Central memory CD8-positive, alpha-beta T cell (primary cell): Measurements from ENCODE around the gene RUNX2.
"Not testable (repeated sequence)": the region's sequence is repeated elsewhere in the genome, so short reads cannot be mapped to it uniquely, and the experiment has no call there.

ENCODE experiments used
- ATAC-seq: fragments of 150-1000 bp; cut with Tn5 transposase; replicated peaks from 2 replicates; pipeline ENCODE4 v1.10.0; 2022; ENCODE audit warnings: mild to moderate bottlenecking, moderate FRiP score, moderate number of reproducible peaks; ENCODE audit not compliant: poor library complexity, severe bottlenecking; ENCODE audit errors: extremely low read depth
- DNase-seq, 2 donors: peaks; one replicate each; pipeline ENCODE4 v3.0.0; 2021; ENCODE audit warnings: low spot score in 2 of 2
- H3K27ac Mint-ChIP-seq: one replicate; pipeline ENCODE4 v1.8.0; 2022; ENCODE audit warnings: low read depth, mild to moderate bottlenecking, moderate library complexity, mixed read lengths
- H3K27me3 Mint-ChIP-seq: one replicate; pipeline ENCODE4 v1.8.0; 2022; ENCODE audit warnings: mixed read lengths
- H3K36me3 Mint-ChIP-seq: one replicate; pipeline ENCODE4 v1.8.0; 2022; ENCODE audit warnings: mild to moderate bottlenecking, moderate library complexity, mixed read lengths; ENCODE audit not compliant: insufficient read depth
- H3K4me1 Mint-ChIP-seq: one replicate; pipeline ENCODE4 v1.8.0; 2022; ENCODE audit warnings: mixed read lengths
- H3K4me3 Mint-ChIP-seq: one replicate; pipeline ENCODE4 v1.8.0; 2022; ENCODE audit warnings: mild to moderate bottlenecking, moderate library complexity, mixed read lengths
- H3K9me3 Mint-ChIP-seq: one replicate; pipeline ENCODE4 v1.8.0; 2022; ENCODE audit warnings: mixed read lengths

The RUNX2 gene

DNA sequence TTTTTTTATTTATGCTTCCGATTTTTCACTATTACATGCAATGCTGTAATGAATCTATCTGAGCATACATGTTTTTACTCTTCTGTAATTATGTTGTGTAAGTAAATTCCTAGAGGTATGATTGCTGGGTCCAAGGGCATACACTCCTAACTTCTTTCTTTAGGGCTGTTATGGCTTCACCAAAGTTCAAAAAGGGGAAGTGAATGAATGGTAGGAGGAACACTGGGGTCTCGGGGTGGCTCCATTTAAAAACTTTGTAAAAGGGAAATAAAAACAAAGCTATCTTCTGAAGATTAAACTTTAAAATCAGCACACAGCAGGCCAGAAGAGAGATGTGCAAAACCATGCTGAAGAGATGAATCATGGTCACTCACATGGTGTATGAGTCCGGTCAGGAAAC lies 338.7 kb downstream of the RUNX2 start:
- Mint-ChIP-seq H3K4me1 (peaks cover 16% of the 10 kb centered on the region), H3K9me3 (no peaks in the 10 kb centered on the region), H3K4me3 (no peak overlapping the region), H3K27me3 (peaks cover 17% of the 10 kb centered on the region), H3K36me3 (no peaks in the 10 kb centered on the region), H3K27ac (no peak overlapping the region)
- ATAC-seq (no peak), DNase-seq (no peak)

DNA sequence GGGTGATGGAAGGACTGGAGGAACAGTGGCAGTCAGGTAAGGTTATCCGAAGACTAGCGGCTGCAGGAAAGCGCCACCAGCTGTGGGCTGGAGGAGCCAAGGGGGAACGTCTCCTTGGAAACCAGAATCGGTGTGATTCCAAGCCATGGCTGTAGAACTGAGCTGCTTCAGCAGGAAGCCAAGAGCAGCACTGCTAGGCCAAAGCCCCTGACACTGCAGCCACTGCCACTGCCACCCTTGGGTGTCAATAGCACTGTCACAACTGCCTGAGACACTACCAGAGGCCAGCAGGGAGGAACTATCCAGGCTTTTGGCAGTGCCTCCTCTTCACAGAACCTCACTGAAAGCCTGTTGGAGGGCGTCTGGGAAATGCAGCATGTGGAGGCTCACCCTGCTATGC lies 339.2 kb downstream of the RUNX2 start:
- Mint-ChIP-seq H3K4me3 (no peak overlapping the region), H3K27me3 (peaks cover 17% of the 10 kb centered on the region), H3K4me1 (peaks cover 16% of the 10 kb centered on the region), H3K9me3 (no peaks in the 10 kb centered on the region), H3K36me3 (no peaks in the 10 kb centered on the region), H3K27ac (no peak overlapping the region)
- ATAC-seq, result no peak
- no peak for DNase-seq

GRCh38 chr6:45667766-45668165 lies 339.6 kb downstream of the RUNX2 start:
- no peak for DNase-seq
- no peak overlapping the region for H3K27ac Mint-ChIP-seq
- no peak for ATAC-seq
- H3K9me3 Mint-ChIP-seq, result no peaks in the 10 kb centered on the region
- peaks cover 16% of the 10 kb centered on the region for H3K4me1 Mint-ChIP-seq
- peaks cover 17% of the 10 kb centered on the region for H3K27me3 Mint-ChIP-seq
- no peak overlapping the region for H3K4me3 Mint-ChIP-seq
- H3K36me3 Mint-ChIP-seq, result no peaks in the 10 kb centered on the region

GRCh38 chr6:45668705-45669104 lies 340.6 kb downstream of the RUNX2 start:
- H3K36me3 Mint-ChIP-seq, result no peaks in the 10 kb centered on the region
- DNase-seq (no peak), ATAC-seq (no peak)
- H3K4me1 Mint-ChIP-seq, result peaks cover 14% of the 10 kb centered on the region
- H3K27me3 Mint-ChIP-seq, result peaks cover 17% of the 10 kb centered on the region
- no peak overlapping the region for H3K4me3 Mint-ChIP-seq
- no peak overlapping the region for H3K27ac Mint-ChIP-seq
- no peaks in the 10 kb centered on the region for H3K9me3 Mint-ChIP-seq

DNA sequence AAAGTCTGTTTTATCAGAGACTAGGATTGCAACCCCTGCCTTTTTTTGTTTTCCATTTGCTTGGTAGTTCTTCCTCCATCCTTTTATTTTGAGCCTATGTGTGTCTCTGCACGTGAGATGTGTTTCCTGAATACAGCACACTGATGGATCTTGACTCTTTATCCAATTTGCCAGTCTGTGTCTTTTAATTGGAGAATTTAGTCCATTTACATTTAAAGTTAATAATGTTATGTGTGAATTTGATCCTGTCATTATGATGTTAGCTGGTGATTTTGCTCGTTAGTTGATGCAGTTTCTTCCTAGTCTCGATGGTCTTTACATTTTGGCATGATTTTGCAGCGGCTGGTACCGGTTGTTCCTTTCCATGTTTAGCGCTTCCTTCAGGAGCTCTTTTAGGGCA lies 345.0 kb downstream of the RUNX2 start:
- not testable (repeated sequence) for DNase-seq, H3K36me3 Mint-ChIP-seq, H3K27me3 Mint-ChIP-seq, H3K9me3 Mint-ChIP-seq, H3K4me3 Mint-ChIP-seq, ATAC-seq, H3K27ac Mint-ChIP-seq
- peaks cover 19% of the 10 kb centered on the region for H3K4me1 Mint-ChIP-seq

DNA sequence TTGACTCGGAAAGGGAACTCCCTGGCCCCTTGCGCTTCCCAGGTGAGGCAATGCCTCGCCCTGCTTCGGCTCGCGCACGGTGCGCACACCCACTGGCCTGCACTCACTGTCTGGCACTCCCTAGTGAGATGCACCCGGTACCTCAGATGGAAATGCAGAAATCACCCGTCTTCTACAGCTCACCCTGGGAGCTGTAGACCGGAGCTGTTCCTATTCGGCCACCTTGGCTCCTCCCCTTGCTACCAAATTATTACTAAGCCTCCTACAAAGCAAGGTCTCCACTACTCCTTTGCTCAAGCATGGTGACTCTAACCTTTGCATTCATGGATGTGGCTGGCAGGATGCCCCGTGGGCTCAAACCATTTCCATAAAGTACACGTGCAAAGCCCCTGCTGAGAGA lies 347.0 kb downstream of the RUNX2 start:
- not testable (repeated sequence) for H3K4me3 Mint-ChIP-seq, ATAC-seq, H3K36me3 Mint-ChIP-seq, DNase-seq, H3K27me3 Mint-ChIP-seq, H3K27ac Mint-ChIP-seq, H3K9me3 Mint-ChIP-seq
- peaks cover 31% of the 10 kb centered on the region for H3K4me1 Mint-ChIP-seq

- Mint-ChIP-seq H3K27me3 (no peaks in the 10 kb centered on the region), H3K9me3 (no peaks in the 10 kb centered on the region), H3K27ac (no peak overlapping the region), H3K4me3 (no peak overlapping the region), H3K36me3 (no peaks in the 10 kb centered on the region), H3K4me1 (peaks cover 31% of the 10 kb centered on the region)
- no peak for DNase-seq
- ATAC-seq, result no peak
Observed at GRCh38 chr6:45675634-45676033, 347.5 kb downstream of the RUNX2 start.

- Mint-ChIP-seq H3K9me3 (no peaks in the 10 kb centered on the region), H3K36me3 (no peaks in the 10 kb centered on the region), H3K27me3 (no peaks in the 10 kb centered on the region), H3K27ac (no peak overlapping the region), H3K4me3 (no peak overlapping the region), H3K4me1 (peaks cover 31% of the 10 kb centered on the region)
- ATAC-seq, result no peak
- no peak for DNase-seq
Observed at GRCh38 chr6:45676380-45676779, 348.2 kb downstream of the RUNX2 start.

DNA sequence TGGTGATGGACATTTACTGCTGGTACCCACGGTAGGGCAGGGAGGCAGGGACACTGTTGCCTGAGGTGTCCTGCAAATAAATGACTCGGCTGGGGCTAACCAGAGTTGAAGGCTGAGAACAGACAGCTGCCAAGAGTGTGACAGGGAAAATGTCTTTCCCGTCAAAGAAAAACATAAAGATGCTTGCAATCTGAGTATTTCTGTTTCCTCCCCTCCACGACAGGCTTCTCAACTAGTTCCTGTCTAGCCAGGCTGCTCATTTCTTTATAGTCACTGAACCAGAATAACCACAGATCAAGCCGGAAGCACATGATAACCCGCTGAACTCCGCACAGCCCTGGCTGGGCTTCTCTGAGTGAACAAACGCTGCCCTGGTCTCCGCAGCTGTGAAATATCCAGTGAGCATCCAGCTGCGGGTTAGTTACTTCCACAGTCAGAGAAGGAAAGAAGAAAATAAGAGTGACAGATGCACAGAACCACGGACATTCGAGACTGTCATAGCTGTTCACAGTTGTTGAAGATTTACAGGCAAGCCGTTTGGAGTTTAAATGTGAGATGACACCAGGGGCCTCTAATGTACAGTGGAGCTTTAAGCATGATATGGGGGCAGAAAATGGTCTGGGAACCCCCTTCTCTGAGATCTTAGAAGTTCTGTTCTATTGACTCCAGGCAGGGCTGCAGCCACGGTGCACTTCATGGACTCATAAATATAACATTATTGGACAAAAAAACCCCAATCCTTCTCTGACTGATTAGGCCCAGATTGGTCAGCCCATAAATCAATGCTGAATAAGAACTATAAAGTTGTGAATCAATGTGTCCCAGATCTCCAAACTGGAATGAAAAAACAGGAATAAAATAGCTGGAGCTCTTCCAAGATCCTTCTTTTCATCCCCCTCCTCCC lies 349.5 kb downstream of the RUNX2 start:
- H3K4me3 Mint-ChIP-seq, result peak overlapping the region; percentile 69
- DNase-seq (peak in 1 of 2 donors; percentile 41), ATAC-seq (peak; percentile 87)
- peak overlapping the region; percentile 93 for H3K27ac Mint-ChIP-seq
- H3K4me1 Mint-ChIP-seq, result peaks cover 38% of the 10 kb centered on the region
- H3K9me3 Mint-ChIP-seq, result peaks cover 6% of the 10 kb centered on the region
- no peaks in the 10 kb centered on the region for H3K27me3 Mint-ChIP-seq
- no peaks in the 10 kb centered on the region for H3K36me3 Mint-ChIP-seq

DNA sequence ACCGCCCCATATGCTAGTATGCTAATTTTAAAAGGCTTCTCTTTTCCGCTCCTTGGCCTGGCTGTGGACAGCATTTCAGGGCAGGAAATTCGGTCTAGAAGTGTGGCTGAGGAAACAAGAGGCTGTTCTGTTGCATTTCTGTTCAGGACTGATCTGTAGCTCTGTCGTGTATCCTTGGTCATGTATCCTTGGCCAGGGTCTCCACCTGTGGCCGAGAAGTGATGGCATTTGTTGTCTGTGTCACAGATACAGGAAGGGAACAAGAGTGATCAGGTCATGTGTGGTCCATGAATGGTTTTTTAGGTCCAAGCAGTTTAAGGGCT lies 350.1 kb downstream of the RUNX2 start:
- no peak for DNase-seq
- Mint-ChIP-seq H3K4me1 (peaks cover 38% of the 10 kb centered on the region), H3K4me3 (no peak overlapping the region), H3K9me3 (peaks cover 6% of the 10 kb centered on the region), H3K27ac (peak overlapping the region; percentile 93), H3K27me3 (no peaks in the 10 kb centered on the region), H3K36me3 (no peaks in the 10 kb centered on the region)
- no peak for ATAC-seq

- Mint-ChIP-seq H3K36me3 (no peaks in the 10 kb centered on the region), H3K27ac (peak overlapping the region; percentile 58), H3K4me3 (no peak overlapping the region), H3K27me3 (no peaks in the 10 kb centered on the region), H3K4me1 (peaks cover 38% of the 10 kb centered on the region), H3K9me3 (peaks cover 6% of the 10 kb centered on the region)
- DNase-seq (no peak), ATAC-seq (no peak)
Observed at GRCh38 chr6:45679163-45679562, 351.0 kb downstream of the RUNX2 start.

- Mint-ChIP-seq H3K36me3 (no peaks in the 10 kb centered on the region), H3K4me3 (no peak overlapping the region), H3K4me1 (peaks cover 38% of the 10 kb centered on the region), H3K27me3 (no peaks in the 10 kb centered on the region), H3K9me3 (peaks cover 6% of the 10 kb centered on the region), H3K27ac (peak overlapping the region; percentile 58)
- ATAC-seq, result no peak
- DNase-seq, result no peak
Observed at GRCh38 chr6:45679631-45680030, 351.5 kb downstream of the RUNX2 start.

- DNase-seq, result peak in 1 of 2 donors; percentile 36
- Mint-ChIP-seq H3K27me3 (no peaks in the 10 kb centered on the region), H3K27ac (no peak overlapping the region), H3K36me3 (no peaks in the 10 kb centered on the region), H3K4me3 (no peak overlapping the region), H3K9me3 (peaks cover 6% of the 10 kb centered on the region), H3K4me1 (peaks cover 31% of the 10 kb centered on the region)
- peak; percentile 48 for ATAC-seq
Observed at GRCh38 chr6:45681860-45682511, 353.9 kb downstream of the RUNX2 start.
